RCC 7860 (cell line): ENCODE data around the gene CALCOCO2.

Source experiments
- DNase-seq: peaks from one replicate; pipeline ENCODE4 v3.0.0-alpha.2; 2015; ENCODE audit warnings: low spot score
- FAIRE-seq: peaks from 2 replicates; lab custom pipeline; 2012; peaks lifted over from hg19 to GRCh38; lab: Jason Lieb, UNC

Gene CALCOCO2

GRCh38 chr17:48912476-48912875 is 81.6 kb downstream of the CALCOCO2 start:
- DNase-seq (no peak), FAIRE-seq (no peak)
